C4-2B (cell line): ENCODE results near the gene CPZ.

Experiments used
- ZFX ChIP-seq: fragments of 450-650 bp; IDR thresholded peaks from 2 replicates; pipeline ENCODE4 v1.6.1; 2017
- TF ChIP-seq, protein P1 (sequence below): fragments of 450-650 bp; conservative IDR thresholded peaks from 2 replicates; pipeline ENCODE4 v1.5.1; 2017; ENCODE audit warnings: mild to moderate bottlenecking

DNA sequence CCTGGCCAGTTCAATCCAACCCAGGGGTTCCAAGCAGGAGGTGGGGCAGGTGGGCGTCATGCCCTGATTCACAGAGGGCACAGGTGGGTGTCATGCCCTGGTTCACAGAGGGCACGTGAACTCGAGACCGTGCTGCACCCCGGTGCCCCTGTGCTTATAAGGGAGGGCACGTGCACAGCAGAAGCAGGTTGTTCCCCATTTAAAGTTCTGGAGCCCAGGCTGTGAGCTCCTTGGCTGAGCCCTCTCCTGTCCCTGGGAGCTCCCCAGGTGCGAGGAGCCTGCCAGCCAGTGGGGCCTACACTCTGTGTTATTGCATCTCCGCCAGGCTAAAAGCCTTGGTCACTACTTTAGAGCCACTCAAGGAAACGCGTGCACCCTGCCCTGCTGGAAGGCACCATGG is 3.2 kb upstream of the CPZ start:
- TF ChIP-seq, protein P1, sequence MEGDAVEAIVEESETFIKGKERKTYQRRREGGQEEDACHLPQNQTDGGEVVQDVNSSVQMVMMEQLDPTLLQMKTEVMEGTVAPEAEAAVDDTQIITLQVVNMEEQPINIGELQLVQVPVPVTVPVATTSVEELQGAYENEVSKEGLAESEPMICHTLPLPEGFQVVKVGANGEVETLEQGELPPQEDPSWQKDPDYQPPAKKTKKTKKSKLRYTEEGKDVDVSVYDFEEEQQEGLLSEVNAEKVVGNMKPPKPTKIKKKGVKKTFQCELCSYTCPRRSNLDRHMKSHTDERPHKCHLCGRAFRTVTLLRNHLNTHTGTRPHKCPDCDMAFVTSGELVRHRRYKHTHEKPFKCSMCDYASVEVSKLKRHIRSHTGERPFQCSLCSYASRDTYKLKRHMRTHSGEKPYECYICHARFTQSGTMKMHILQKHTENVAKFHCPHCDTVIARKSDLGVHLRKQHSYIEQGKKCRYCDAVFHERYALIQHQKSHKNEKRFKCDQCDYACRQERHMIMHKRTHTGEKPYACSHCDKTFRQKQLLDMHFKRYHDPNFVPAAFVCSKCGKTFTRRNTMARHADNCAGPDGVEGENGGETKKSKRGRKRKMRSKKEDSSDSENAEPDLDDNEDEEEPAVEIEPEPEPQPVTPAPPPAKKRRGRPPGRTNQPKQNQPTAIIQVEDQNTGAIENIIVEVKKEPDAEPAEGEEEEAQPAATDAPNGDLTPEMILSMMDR: no peak
- no peak for TF ChIP-seq ZFX
